ENCODE data around the gene SAMD11.
"Not testable (repeated sequence)": the region's sequence is repeated elsewhere in the genome, so short reads cannot be mapped to it uniquely, and the experiment has no call there.

SAMD11 gene

DNA sequence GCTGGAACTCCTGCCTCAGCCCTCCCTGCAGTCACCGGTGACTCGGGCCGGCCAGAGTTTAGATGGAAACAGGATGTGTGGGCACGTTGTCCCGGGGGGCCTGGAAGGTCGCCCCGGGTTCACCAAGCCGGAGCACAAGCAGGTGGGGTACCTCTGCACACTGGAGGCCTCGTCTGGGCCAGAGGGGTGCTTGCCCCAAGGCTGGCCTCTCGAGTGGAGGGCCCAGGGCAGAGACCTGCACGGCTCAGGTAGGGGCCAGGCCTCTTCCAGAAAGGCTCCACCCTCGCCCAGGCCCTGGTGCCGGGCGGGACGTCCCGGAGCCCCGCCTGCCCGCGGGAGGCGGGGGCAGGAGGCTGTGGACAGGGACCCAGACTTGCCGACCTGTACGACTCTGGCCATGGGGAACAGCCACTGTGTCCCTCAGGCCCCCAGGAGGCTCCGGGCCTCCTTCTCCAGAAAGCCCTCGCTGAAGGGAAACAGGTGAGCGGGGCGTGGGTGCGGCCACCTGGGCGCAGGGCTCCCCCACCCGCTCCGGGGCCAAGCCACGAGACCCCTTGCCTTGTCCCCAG is 42.5 kb downstream of the SAMD11 start, which contains the start of gene PLEKHN1:
PLEKHN1 (plus strand) TSS at position 348 of the 569 bp plus-strand sequence; CDS start at position 398, 50 bp downstream.
- DNase-seq = no peak

DNA sequence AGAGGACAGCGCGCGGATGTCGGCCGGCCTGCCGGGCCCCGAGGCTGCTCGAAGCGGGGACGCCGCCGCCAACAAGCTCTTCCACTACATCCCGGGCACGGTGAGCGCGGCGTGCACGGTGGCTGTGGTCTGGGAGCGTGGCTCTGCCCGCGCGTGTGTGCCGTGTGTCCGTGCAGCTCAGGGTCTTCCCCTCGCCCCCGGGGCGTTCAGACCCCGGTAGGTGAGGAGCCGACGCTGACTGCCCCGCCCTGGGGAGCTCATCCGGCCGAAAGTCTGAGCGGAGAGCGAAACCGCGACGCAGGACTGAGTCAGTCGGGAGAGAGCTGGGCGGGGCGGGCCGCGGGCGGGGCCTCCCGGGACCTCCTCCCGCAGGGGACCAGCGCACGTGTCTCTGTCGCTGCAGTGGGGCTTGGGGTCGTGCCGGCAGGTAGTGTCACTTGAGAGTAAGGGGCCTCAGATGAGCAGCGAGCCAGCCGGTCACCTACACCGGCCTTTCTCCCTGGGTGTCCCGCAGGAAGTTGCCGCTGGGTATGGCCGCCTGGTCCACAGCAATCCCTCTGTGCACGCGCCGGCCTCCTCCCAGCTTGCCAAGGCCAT is 43.1 kb downstream of the SAMD11 start:
- DNase-seq = peak in 5 of 6 experiments; percentile 40 to 61 (median 55)

DNA sequence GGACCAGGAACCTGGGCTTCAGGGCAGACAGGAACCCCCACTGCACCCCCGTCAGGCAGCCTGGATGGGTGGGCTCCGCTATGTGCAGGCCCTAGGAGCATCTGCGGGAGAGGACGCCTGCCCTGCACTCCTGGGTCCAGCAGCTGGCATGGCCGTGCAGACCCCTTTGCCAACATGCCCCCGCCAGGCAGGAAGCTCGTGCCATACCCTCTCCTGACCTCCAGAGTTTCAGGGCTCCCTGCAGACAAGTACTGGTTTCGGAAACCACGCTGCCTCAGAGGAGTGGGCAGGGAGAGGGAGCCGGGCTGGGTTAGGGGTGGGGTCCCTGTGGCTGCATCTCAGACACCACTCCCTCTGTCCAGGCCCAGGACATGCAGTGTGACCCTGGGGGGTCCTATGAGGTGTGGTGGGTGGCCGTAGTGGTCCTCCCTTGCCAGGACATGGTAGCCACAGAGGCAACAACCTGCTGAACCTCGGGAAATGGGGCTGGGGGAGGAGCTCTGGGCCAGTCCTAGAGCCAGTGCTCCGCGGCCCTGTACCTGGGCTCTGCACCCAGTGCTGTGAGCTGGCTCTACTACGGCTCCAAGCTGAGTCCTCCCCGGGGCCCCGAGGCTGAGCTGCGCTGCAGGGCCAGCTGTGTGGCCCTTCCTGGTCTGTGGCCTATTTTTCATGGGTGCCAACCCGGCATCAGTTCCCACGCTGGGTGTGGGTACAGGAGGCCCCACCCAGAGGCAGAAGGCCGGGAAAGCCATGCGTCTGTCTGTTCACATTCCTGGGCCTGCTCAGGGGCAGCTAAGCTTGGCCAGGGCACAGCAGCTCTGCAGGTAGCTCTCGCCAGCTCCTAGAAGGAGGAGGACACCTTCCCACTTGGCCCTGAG is 44.0 kb downstream of the SAMD11 start:
- DNase-seq = no peak

DNA sequence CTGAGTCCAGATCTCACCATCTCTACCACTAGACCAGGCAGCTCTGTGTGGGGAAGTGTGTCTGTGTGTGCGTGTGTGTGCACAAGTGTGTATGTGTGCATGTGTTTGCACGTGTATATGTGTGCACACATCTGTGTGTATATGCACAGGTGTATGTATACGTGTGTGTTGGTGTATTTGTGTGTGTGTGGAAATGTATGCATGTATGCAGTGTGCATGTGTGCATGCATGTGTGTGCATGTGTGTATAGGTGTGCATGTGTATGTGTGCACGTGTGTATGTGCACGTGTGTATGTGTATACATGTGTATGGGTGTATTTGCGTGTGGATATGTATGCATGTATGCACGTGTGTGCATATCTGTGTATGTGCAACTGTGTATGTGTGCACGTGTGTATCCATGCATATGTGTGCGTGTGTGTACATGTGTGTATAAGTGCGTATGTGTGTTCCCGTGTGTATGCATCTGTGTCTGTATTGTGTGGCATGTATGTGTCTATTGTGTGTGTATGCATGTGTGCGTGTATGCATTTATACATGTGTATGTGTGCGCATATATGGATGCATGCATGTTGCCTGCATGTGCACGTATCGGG is 45.6 kb downstream of the SAMD11 start:
- DNase-seq = no peak

DNA sequence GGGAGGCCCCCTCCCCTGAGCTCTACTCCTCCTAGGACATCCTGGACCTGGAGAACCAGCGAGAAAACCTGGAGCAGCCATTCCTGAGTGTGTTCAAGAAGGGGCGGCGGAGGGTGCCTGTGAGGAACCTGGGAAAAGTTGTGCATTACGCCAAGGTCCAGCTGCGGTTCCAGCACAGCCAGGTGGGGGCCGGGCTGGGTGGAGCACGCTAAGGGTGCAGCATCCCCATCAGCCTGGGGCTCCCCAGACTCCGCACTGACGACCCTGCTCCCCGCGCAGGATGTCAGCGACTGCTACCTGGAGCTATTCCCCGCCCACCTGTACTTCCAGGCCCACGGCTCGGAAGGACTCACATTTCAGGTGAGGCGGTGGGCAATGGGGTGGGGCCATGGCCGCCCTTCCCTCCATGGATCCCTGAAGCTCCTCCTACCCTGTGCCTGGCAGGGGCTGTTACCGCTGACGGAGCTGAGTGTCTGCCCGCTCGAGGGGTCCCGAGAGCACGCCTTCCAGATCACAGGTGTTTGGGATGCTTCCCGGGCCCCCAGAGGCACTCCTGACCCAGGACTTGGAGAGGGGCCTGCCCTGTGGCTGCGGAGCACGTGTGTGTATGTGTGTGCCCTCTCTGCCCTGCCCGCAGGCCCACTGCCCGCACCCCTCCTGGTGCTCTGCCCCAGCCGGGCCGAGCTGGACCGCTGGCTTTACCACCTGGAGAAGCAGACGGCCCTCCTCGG is 46.7 kb downstream of the SAMD11 start:
- no peak for DNase-seq

DNA sequence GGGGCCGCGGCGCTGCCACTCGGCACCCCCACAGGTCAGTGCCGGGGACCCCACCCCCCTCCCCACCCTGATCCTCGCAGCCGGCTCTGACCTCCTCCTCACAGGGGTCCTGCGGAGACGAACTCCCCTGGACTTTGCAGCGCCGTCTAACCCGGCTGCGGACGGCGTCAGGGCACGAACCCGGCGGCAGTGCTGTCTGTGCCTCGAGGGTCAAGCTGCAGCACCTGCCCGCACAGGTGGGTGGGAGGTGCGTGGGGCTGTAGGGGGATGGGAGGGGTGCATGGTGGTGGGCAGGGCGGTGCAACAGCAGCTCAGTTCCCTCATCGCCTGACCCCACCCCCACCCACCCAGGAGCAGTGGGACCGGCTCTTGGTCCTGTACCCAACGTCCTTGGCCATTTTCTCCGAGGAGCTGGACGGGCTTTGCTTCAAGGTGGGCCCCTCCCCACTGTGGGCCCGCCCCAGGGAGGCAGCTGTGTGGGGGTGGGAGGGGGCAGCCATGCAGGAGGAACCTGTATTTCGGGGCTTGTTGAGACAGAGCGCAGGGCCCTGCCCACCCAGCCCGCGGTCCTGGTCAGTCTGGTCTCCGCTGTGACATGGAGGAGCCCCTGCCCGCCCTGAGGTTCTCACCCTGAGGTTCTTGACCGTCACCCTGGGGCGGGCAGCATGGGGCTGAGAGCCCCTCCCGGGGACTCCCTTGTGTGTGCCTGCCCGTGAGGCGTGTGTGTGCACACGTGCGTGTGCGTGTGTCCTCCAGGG is 47.4 kb downstream of the SAMD11 start:
- no peak for DNase-seq

DNA sequence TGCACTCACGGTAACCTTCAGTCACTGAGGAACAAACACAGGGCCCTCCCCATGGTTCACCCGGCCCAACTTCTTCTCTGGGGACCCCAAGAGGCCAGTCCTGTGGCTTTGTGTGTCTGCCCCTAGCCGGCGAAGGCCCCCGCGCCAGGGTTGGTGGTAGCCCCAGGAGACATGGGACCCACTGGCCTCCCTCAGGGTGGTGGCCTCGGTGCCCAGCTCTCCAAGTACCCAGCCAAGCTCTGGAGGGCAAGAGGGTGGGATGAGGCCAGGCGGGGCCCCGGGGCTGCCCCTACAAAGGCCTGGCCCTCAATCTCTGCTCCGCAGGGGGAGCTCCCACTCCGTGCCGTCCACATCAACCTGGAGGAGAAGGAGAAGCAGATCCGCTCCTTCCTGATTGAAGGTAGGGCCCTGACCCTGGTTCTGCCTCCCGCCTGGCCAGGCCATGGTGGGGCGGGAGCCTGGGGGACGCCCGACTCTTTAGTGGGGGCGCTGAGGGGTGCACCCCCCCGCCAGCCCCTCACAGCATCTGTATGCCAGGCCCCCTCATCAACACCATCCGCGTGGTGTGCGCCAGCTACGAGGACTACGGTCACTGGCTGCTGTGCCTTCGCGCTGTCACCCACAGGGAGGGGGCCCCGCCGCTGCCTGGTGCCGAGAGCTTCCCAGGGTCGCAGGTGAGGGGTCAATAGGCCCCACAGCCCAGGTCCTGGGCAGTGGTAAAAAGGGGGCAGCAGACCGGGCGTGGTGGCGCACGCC is 48.2 kb downstream of the SAMD11 start:
- no peak for DNase-seq

DNA sequence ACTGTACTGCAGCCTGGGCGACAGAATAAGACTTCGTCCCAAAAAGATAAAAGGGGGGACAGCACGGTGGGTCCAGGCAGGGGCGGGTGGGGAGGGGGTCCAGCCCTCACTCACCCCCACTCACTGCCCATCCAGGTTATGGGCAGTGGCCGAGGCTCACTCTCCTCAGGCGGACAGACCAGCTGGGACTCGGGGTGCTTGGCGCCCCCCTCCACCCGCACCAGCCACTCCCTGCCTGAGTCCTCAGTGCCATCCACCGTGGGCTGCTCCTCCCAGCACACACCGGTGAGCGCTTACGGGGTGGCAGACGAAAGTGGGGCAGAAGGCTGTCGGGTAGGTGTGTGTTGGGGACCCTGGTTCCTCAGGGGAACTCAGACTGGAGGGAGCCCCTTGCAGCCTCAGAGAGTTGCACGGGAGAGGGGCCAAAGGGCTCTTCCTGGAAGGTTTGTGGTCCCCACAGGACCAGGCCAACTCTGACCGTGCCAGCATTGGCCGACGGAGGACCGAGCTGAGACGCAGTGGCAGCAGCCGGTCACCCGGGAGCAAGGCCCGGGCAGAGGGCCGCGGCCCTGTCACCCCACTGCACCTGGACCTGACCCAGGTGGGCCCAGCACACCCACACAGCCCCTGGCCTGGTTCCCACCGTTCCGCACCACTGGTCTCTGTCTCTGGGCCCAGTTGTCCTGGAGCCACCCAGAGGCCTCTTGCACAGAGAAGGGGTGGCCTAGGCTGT is 49.2 kb downstream of the SAMD11 start:
- no peak for DNase-seq

DNA sequence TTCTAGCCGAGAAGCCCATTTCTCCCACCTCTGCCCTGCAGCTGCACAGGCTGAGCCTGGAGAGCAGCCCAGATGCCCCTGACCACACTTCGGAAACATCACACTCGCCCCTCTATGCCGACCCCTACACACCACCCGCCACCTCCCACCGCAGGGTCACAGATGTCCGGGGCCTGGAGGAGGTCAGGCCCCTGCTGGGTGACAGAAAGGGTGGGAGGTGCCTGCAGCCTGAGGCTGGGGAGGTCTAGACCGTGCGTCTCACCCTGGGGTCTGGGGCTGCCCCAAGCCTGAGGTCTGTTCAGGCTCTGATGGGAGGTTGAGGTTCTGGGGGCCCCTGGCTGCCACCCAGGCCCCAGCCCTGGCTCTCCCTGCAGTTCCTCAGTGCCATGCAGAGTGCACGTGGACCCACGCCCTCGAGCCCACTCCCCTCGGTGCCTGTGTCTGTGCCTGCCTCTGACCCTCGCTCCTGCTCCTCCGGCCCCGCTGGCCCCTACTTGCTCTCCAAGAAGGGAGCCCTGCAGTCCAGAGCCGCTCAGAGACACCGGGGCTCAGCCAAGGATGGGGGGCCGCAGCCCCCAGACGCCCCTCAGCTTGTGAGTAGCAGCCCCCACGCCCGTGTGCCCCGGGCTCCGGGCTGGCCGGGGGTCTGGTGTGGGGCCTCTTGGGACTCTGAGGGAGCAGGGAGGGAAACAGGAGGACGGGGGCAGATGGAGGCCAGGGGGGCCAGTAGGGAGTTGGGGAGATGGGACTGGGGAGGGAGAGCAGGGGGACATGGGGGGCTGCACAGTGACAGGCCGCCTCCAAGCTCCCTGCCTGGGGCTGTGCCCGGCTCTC is 50.0 kb downstream of the SAMD11 start:
- no peak for DNase-seq

DNA sequence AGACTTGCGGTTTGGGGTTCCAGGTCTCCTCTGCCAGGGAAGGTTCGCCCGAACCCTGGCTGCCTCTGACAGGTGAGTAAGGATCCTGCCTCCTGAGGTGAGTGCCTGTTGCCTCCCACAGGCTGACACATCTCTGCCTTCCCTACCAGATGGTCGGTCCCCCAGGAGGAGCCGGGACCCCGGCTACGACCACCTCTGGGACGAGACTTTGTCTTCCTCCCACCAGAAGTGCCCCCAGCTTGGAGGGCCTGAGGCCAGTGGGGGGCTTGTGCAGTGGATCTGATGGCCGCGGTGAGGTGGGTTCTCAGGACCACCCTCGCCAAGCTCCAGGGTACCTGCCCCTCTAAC is 50.5 kb downstream of the SAMD11 start:
- DNase-seq = no peak

DNA sequence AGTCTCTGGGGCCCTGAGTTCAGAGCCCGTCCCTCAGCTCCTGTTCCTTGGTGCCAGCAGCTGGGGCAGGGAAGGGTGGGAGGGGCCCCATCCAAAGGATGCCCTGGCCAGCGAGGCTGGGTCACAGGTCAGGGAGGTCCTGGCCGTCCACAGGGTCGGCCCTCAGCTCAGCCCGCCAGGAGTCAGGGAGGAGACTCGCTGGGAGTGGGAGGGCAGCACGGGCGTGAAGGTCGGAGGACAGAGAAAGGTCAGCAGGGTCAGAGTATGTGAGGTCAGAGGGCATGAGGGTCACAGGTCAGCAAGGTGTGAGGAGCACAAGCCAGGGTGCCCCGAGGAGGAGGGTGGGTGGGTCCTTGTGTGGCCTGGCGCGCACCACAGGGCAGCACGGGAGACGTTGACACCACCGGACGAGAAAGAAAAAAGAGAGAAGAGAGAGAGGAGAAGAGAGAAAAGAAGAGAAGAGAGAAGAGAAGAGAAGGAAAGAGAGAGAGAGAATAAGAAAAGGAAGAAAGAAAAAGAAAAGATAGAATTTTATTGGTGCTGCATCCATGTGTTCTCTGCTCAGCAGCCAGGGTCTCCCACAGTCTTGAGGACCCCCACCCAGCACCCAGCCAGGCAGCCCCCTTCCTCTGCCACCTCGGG is 51.1 kb downstream of the SAMD11 start:
- no peak for DNase-seq

DNA sequence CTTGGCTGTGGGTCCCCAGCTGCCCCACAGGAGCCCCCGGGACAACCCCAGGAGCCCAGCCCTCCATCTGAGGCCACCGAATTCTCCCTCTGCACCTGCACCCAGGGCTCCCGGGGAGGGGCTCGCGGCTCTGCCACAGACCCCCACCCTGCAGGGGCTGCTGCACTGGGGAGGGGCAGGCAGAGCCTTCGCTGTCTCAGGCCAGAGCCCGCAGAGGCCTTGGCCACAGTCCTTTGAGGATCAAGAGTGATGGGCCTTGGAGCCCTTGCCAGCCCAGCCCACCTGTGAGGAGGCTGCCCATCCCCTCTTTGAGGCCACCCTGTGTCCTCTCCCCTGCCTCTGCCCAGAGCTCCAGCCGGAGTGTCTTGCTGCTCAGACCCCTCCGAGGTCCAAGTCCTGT is 51.6 kb downstream of the SAMD11 start:
- DNase-seq = no peak

DNA sequence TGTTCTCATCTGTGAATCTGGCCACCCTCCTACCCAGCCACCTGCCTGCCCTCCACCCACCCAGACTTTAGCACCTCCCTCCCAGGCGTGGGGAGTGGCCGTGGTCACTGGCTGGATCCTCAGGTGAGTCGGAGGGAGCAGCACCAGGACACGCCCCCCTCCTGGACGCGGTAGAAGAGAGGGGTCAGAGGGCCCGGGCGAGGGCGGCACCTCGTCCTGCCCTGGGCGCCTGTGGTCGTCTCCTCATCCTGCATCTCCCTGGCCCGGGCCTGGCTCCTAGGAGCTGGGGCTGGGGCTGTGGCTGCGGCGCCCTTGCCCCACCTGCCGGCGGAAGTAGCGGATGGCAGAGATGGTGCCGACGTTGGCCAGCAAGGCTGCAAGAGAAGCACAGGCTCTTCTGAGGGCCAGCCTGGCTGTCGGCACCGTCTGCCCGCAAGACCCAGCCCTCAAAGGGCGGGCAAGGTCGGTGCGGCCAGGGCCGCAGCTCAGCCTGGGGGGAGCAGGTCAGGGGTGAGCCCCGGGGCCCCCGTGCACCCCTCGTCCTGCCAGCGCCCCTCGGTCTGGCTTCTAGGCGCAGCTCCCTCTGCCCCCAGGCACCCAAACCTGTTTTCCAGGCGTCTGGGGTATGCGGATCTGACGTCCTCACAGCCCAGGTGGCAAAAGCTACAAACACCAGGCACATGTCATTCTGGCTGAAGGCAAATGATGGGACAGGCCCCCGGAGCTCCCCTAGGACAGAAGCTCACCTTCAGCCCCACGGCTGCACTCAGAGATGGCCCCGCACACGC is 52.4 kb downstream of the SAMD11 start:
- peak in 5 of 6 experiments; percentile 23 to 63 (median 39) for DNase-seq

DNA sequence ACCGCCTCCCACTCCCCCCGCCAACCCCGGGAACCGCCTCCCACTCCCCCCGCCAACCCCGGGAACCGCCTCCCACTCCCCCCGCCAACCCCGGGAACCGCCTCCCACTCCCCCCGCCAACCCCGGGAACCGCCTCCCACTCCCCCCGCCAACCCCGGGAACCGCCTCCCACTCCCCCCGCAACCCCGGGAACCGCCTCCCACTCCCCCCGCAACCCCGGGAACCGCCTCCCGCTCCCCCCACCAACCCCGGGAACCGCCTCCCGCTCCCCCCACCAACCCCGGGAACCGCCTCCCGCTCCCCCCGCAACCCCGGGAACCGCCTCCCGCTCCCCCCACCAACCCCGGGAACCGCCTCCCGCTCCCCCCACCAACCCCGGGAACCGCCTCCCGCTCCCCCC is 53.1 kb downstream of the SAMD11 start:
- DNase-seq = not testable (repeated sequence)

DNA sequence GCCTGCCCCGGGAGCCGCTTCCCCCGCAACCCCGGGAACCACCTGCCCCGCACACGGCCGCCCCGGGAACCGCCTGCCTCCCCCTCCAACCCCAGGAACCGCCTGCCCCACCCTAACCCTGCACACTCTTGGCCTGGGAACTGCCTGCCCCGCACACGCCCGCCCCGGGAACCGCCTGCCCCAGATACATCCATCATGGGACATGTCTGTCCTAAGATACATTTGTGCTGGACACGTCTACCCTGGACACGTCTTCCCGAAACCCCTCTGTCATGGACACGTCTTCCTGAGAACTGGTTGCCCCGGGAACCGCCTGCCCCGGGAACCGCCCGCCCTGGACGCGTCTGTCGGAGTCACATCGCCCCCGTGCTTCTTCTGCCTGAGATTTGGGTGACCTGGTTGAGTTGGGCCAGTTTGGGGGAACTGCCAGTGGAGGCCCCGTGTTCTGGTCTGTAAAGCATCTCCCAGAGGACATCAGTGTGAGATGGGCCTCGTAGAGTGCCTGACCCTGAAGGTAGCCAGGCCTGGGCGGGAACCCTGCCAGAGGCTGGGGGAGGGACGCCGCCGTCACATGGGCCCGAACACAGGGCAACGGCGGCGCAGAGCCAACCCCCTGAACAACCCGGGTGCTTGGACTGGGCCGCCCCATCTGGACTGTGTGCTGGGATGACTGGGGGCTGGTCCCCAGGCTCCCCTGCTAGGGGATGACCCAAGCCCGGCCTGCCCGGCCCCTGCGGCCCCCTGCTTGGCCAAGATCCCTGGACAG is 54.5 kb downstream of the SAMD11 start:
- no peak for DNase-seq

DNA sequence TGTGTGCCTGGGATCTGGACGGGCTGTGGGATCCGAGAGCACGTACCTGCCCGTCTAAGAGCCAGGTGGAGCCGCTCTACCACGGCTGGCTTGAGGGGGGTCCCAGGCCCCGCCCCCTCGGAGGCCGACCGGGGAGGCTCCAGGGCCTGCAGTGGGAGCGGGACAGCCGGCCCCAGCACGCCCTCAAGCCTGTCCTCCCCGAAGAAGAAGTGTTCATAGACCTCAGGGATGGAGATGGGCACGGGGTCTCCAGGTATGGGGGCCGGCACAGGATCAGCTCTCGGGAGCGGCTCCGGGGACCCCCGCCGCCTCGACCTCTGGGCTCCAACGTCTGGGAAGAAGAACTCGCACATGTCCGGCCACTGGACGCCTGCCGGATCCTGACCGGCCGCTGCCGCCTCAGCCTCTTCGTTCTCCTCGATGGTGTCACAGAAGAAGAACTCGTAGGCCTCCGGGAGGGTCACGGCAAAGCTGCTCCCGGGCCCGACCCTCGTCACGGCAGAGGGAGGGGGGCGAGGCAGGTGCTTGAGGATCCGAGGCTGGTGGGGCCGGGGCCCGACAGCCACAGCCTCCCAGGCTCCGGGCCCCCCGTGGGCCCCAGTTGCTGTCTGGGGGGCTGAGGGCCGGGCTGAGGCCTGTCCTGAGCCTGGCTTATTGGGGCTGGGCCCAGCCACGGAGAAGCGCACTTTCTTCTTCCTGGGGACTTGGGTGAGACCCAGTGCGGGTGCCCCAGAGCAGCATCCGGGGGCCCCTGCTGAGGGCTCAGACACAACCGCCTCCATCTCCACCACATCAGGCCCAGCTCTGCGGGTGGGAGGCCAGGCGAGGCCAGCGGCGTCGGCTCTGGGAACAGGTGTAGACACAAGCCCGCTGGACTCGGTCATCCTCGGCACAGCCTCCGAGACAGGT is 55.4 kb downstream of the SAMD11 start:
- DNase-seq = no peak

DNA sequence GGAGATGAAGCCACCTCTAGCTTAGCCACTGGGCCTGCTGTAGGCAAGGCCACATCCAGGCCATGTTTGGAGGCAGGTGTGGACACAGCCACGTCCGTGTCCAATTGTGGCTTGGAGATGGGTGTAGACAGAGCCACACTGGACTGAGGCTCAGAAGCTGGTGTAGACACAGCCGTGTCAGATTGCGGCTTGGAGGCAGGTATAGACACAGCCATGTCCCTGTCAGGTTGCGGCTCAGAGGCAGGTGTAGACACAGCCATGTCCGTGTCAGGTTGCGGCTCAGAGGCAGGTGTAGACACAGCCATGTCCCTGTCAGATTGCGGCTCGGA is 56.0 kb downstream of the SAMD11 start:
- DNase-seq = no peak

Measured in stimulated activated naive CD4-positive, alpha-beta T cell (primary cell).